Measurements from ENCODE around the gene FKBP6.

FKBP6 gene

DNA sequence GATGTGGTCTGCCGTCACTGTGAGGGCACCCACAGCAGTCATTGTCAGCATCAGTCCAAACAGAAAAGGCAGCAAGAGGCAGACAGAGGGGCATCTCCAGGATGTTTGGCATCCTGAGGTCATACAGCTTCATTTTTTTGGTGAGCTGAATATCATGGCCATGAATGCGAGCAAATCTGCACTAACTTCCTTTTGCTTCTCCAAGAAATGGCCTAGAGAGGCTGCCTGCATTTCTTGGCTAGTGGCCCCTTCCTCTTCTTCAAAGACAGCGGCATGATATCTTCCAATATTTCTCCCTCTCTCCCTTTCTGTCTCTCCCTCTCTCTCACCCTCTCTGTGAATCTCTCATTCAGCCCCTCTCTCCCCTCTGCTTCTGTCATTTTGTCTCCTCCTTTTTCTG is 24.8 kb downstream of the FKBP6 start:
- Histone ChIP-seq H3K27me3 (ENCODE audit: low read length) (no peaks in the 10 kb centered on the region), H4K20me1 (ENCODE audit: low read depth, low read length) (no peaks in the 10 kb centered on the region), H3K9ac (ENCODE audit: low read length) (no peak overlapping the region), H3K4me2 (ENCODE audit: low read depth, low read length, poor library complexity, severe bottlenecking) (no peak overlapping the region), H3K9me2 (replicated peaks; ENCODE audit: insufficient read depth, low read length) (no peaks in the 10 kb centered on the region), H3K27ac (ENCODE audit: low read depth, low read length) (no peak overlapping the region), H3F3A (ENCODE audit: insufficient read depth) (no peaks in the 10 kb centered on the region), H3K36me3 (ENCODE audit: low read length) (no peaks in the 10 kb centered on the region), H2AFZ (ENCODE audit: low read depth, low read length, severe bottlenecking) (no peak overlapping the region), H3K79me2 (ENCODE audit: insufficient read depth, low read length) (no peaks in the 10 kb centered on the region), H3K9me3 (ENCODE audit: insufficient read depth, low read length) (no peaks in the 10 kb centered on the region), H3K4me3 (ENCODE audit: insufficient read depth, low read length, poor library complexity, severe bottlenecking) (no peak overlapping the region)
- TF ChIP-seq, protein P1, sequence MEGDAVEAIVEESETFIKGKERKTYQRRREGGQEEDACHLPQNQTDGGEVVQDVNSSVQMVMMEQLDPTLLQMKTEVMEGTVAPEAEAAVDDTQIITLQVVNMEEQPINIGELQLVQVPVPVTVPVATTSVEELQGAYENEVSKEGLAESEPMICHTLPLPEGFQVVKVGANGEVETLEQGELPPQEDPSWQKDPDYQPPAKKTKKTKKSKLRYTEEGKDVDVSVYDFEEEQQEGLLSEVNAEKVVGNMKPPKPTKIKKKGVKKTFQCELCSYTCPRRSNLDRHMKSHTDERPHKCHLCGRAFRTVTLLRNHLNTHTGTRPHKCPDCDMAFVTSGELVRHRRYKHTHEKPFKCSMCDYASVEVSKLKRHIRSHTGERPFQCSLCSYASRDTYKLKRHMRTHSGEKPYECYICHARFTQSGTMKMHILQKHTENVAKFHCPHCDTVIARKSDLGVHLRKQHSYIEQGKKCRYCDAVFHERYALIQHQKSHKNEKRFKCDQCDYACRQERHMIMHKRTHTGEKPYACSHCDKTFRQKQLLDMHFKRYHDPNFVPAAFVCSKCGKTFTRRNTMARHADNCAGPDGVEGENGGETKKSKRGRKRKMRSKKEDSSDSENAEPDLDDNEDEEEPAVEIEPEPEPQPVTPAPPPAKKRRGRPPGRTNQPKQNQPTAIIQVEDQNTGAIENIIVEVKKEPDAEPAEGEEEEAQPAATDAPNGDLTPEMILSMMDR (IDR thresholded peaks at IDR 0.05; ENCODE audit: insufficient read depth, low read length, poor library complexity, severe bottlenecking) = no peak
- TF ChIP-seq EZH2phosphoT487 (conservative IDR thresholded peaks at IDR 0.05; ENCODE audit: low read length) = no peak

DNA sequence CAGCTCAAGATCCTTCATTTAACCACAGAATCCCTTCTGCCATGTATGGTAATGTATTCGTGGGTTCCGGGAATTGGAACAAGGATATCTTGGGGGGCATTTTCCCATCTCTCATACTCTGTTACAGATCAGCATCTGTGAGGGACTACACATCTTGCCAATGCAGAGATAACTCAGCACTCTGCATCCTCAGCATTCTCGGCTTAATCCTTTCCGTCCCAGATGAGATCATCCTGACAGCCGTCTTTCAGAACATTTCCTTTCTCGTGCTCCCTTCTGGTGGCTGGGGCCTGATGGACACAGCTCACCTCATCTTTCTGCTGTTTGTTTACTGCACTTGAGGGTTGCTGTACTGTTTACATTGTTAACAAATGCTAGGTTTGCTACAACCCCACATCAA is 25.3 kb downstream of the FKBP6 start:
- Histone ChIP-seq H3K36me3 (ENCODE audit: low read length) (no peaks in the 10 kb centered on the region), H3K27ac (ENCODE audit: low read depth, low read length) (no peak overlapping the region), H4K20me1 (ENCODE audit: low read depth, low read length) (no peaks in the 10 kb centered on the region), H3K9me2 (replicated peaks; ENCODE audit: insufficient read depth, low read length) (no peaks in the 10 kb centered on the region), H3K4me3 (ENCODE audit: insufficient read depth, low read length, poor library complexity, severe bottlenecking) (no peak overlapping the region), H3K79me2 (ENCODE audit: insufficient read depth, low read length) (no peaks in the 10 kb centered on the region), H3K27me3 (ENCODE audit: low read length) (no peaks in the 10 kb centered on the region), H3F3A (ENCODE audit: insufficient read depth) (no peaks in the 10 kb centered on the region), H2AFZ (ENCODE audit: low read depth, low read length, severe bottlenecking) (no peak overlapping the region), H3K4me2 (ENCODE audit: low read depth, low read length, poor library complexity, severe bottlenecking) (no peak overlapping the region), H3K9me3 (ENCODE audit: insufficient read depth, low read length) (no peaks in the 10 kb centered on the region), H3K9ac (ENCODE audit: low read length) (no peak overlapping the region)
- TF ChIP-seq, protein P1 (IDR thresholded peaks at IDR 0.05; ENCODE audit: insufficient read depth, low read length, poor library complexity, severe bottlenecking) = no peak
- no peak for TF ChIP-seq EZH2phosphoT487 (conservative IDR thresholded peaks at IDR 0.05; ENCODE audit: low read length)

DNA sequence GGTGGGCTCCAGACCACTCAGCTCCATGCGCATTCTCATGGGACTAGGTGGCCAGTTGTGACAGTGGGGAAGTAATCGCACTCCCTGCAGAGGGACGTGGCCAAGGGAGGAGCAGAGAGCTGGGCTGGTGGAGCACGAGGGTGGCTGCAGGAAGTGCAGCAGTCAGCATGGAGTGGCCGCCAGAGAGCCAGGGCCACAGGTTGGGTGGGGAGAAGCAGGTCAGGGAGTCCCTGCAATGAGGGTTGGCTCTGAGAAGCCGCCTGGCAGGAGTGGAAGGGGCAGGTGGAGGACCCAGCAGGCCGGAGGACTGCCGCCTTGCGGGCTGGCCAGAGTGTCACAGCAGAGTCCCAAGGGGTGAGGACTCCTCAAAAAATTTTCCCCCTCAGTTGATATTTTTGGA is 26.2 kb downstream of the FKBP6 start:
- H3K9me2 ChIP-seq (replicated peaks; ENCODE audit: insufficient read depth, low read length) = no peaks in the 10 kb centered on the region
- no peak overlapping the region for H3K27ac ChIP-seq (ENCODE audit: low read depth, low read length)

More for the DNA sequence above, 26.2 kb downstream of the FKBP6 start:
- Histone ChIP-seq H3K4me2 (ENCODE audit: low read depth, low read length, poor library complexity, severe bottlenecking) (no peak overlapping the region), H3F3A (ENCODE audit: insufficient read depth) (no peaks in the 10 kb centered on the region), H4K20me1 (ENCODE audit: low read depth, low read length) (no peaks in the 10 kb centered on the region), H3K9ac (ENCODE audit: low read length) (no peak overlapping the region), H2AFZ (ENCODE audit: low read depth, low read length, severe bottlenecking) (no peak overlapping the region), H3K9me3 (ENCODE audit: insufficient read depth, low read length) (no peaks in the 10 kb centered on the region), H3K79me2 (ENCODE audit: insufficient read depth, low read length) (no peaks in the 10 kb centered on the region), H3K36me3 (ENCODE audit: low read length) (no peaks in the 10 kb centered on the region), H3K4me3 (ENCODE audit: insufficient read depth, low read length, poor library complexity, severe bottlenecking) (no peak overlapping the region), H3K27me3 (ENCODE audit: low read length) (no peaks in the 10 kb centered on the region)
- TF ChIP-seq, protein P1 (IDR thresholded peaks at IDR 0.05; ENCODE audit: insufficient read depth, low read length, poor library complexity, severe bottlenecking) = no peak
- no peak for TF ChIP-seq EZH2phosphoT487 (conservative IDR thresholded peaks at IDR 0.05; ENCODE audit: low read length)

All from SU-DHL-6 (cell line).